Measurements from ENCODE around the gene PPP1R3G. TPM values are rescaled to one million over a fixed set of nuclear protein-coding genes. Genes with fewer than 3 reads are reported as not detected.

Gene PPP1R3G
- polyA plus RNA-seq, 2 of the 4 experiments (the other 2 are of a cell fraction) = 0.21 to 0.72 TPM

- Histone ChIP-seq H3K4me1 (peaks cover 7% of the 10 kb centered on the region; the same call in 2 of the 3 replicates), H3K4me2 (no peak overlapping the region), H3K27ac (no peak overlapping the region), H3K4me3 (no peak overlapping the region), H3K9me3 (no peaks in the 10 kb centered on the region)
- ATAC-seq = no peak
- ChIA-PET POLR2A (interaction anchor here (0.6 kb wide), 1 partner anchor 784 kb away, joined by 6 read pairs; no protein-coding TSS in a partner anchor), CTCF (interaction anchor here (1.0 kb wide), 1 partner anchor 35 kb away, joined by 3 read pairs; no protein-coding TSS in a partner anchor)
- TF ChIP-seq CHD2 (IDR thresholded peaks at IDR 0.05; ENCODE audit: low read length, partially characterized antibody) (no peak), HMGXB4 (CRISPR knock-in tag; IDR thresholded peaks at IDR 0.05; ENCODE audit: borderline replicate concordance) (no peak), NPAS2 (CRISPR knock-in tag; IDR thresholded peaks at IDR 0.05; ENCODE audit: borderline replicate concordance) (no peak), MAZ (IDR thresholded peaks at IDR 0.05; ENCODE audit: borderline replicate concordance, low read depth, low read length) (no peak), FOSB (CRISPR knock-in tag; IDR thresholded peaks at IDR 0.05) (no peak), ZC3H11A (IDR thresholded peaks at IDR 0.05) (no peak), JUN (IDR thresholded peaks at IDR 0.05) (no peak), HDAC2 (IDR thresholded peaks at IDR 0.05) (no peak), CTCF (IDR thresholded peaks at IDR 0.05) (no peak), BCL3 (IDR thresholded peaks at IDR 0.05) (no peak)
- WGBS (ENCODE audit: missing lambda C conversion rate) = 73% methylated on average over 9 of the region's 9 CpGs
- DNase-seq (ENCODE audit: low read depth in 1 of 2, low spot score in 1 of 2) = no peak
- no peak for FAIRE-seq
Measured at GRCh38 chr6:5108068-5108467, 22.9 kb downstream of the PPP1R3G start.

- ATAC-seq = no peak
- TF ChIP-seq CHD2 (IDR thresholded peaks at IDR 0.05; ENCODE audit: low read length, partially characterized antibody) (no peak), HEYL (CRISPR knock-in tag; IDR thresholded peaks at IDR 0.05) (no peak), HOXA7 (CRISPR knock-in tag; IDR thresholded peaks at IDR 0.05) (no peak), NFE2L2 (conservative IDR thresholded peaks at IDR 0.05; ENCODE audit: low read length) (no peak), USF2 (IDR thresholded peaks at IDR 0.05) (no peak), ELK1 (IDR thresholded peaks at IDR 0.05; ENCODE audit: low read depth, low read length) (no peak), JUNB (IDR thresholded peaks at IDR 0.05) (no peak), HOXB5 (CRISPR knock-in tag; IDR thresholded peaks at IDR 0.05) (no peak), ZFP36 (IDR thresholded peaks at IDR 0.05; ENCODE audit: borderline replicate concordance, partially characterized antibody) (no peak)
- no peak for DNase-seq (ENCODE audit: low read depth in 1 of 2, low spot score in 1 of 2)
- no peak overlapping the region for H3K27ac ChIP-seq
- 91% methylated on average over 6 of the region's 6 CpGs for WGBS (ENCODE audit: missing lambda C conversion rate)
- peaks cover 7% of the 10 kb centered on the region; the same call in 2 of the 3 replicates for H3K4me1 ChIP-seq
- ChIA-PET POLR2A (no interaction called here), CTCF (interaction anchor here (0.5 kb wide), 1 partner anchor 128 kb away, joined by 3 read pairs; no protein-coding TSS in a partner anchor)
- no peaks in the 10 kb centered on the region for H3K9me3 ChIP-seq
- H3K4me2 ChIP-seq = no peak overlapping the region
- no peak for FAIRE-seq
- H3K4me3 ChIP-seq = no peak overlapping the region
Measured at GRCh38 chr6:5108536-5109150, 23.5 kb downstream of the PPP1R3G start.
